ENCODE results near the gene AMY1C. TPM values are rescaled to one million over a fixed set of nuclear protein-coding genes. Genes with fewer than 3 reads are reported as not detected.
"Not testable (repeated sequence)": the region's sequence is repeated elsewhere in the genome, so short reads cannot be mapped to it uniquely, and the experiment has no call there.

Gene AMY1C
- not detected in 2 replicates for total RNA-seq

GRCh38 chr1:103749598-103749997 lies at the start of gene AMY1C:
AMY1C (plus strand) TSS chr1:103749898; CDS start chr1:103750470, 572 bp downstream.
- DNase-seq (ENCODE audit: low read depth, low spot score), result not testable (repeated sequence)

GRCh38 chr1:103700669-103701068 lies 49.0 kb upstream of the AMY1C start:
- not testable (repeated sequence) for DNase-seq (ENCODE audit: low read depth, low spot score)

GRCh38 chr1:103701256-103701655 lies 48.4 kb upstream of the AMY1C start:
- DNase-seq (ENCODE audit: low read depth, low spot score), result not testable (repeated sequence)

GRCh38 chr1:103707670-103708069 lies 42.0 kb upstream of the AMY1C start:
- not testable (repeated sequence) for DNase-seq (ENCODE audit: low read depth, low spot score)

- not testable (repeated sequence) for DNase-seq (ENCODE audit: low read depth, low spot score)
Observed at GRCh38 chr1:103710381-103710780, 39.3 kb upstream of the AMY1C start.

- not testable (repeated sequence) for DNase-seq (ENCODE audit: low read depth, low spot score)
Observed at GRCh38 chr1:103717404-103717803, 32.3 kb upstream of the AMY1C start.

DNA sequence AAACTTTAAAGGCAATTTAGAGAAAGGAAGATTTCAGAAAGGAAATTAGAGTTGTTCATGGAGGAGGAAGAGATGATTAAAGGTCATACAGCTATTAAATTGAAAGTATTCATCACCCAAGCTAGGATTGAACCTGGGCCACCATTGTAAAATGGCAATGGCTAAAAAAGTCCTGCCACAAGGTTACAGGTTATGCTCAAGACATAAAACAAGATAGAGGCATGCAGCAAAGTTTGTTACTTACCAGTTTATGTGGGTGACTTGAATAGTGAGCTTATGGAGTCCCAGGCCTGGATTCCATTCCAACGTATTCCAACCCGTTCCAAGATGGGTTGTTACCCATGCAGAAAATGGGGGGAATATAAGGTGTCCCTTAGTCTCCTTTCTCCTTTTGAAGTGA lies 28.2 kb upstream of the AMY1C start:
- not testable (repeated sequence) for DNase-seq (ENCODE audit: low read depth, low spot score)

DNA sequence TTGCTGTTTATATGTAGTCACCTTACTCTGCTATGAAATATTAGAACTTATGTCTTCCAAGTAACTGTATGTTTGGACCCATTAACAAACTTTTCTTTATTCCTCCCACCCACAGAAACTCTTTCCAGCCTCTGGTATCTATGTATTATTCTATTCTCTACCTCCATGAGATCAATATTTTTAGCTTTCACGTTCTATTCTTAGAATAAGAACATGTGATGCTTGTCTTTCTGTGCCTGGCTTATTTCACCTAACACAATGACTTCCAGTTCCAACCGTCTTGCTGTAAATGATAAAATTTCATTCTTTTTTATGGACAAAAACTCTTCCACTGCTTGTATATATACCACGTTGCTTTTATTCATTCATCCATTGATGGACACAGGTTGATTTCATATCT lies 14.4 kb upstream of the AMY1C start:
- DNase-seq (ENCODE audit: low read depth, low spot score), result not testable (repeated sequence)

DNA sequence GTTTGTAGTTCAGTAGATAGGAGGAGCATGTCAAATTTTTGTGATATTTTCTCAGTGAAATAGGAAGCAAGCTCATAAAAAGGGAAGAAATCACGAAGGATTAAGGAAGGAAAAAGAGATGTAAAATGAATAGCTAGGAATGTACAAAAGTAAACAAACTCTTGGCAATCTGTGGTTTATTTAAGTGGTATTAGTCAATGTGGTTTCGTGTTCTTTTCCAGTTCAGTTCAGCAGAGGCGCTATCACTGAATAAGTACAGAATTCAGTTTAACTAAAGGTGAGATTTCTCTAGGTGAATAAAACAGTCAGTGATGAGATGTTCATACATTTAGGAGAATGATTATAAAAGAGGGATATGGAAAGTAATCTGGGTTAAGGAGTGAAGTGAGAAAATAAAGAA lies 11.7 kb upstream of the AMY1C start:
- DNase-seq (ENCODE audit: low read depth, low spot score), result not testable (repeated sequence)

DNA sequence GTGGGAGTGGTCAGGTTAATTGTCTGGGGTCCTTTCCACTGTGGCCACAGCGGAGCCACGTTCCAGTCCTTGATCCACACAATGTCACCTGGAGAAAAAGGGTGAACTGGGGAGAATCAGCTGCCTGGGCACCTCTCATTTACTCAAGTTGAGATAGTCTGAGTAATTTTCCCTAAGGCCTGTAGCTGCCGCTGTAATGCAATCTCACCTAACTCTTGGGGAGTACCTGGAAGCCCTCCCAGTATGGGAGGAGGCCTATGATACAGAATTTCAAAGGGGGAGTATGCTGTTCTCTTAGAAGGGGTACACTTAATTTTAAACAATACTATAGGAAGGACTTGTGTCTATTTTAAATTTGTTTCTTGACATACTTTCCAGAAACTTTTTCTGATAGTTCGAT lies 5.2 kb upstream of the AMY1C start:
- not testable (repeated sequence) for DNase-seq (ENCODE audit: low read depth, low spot score)

GRCh38 chr1:103745040-103745439 lies 4.7 kb upstream of the AMY1C start:
- DNase-seq (ENCODE audit: low read depth, low spot score), result not testable (repeated sequence)

DNA sequence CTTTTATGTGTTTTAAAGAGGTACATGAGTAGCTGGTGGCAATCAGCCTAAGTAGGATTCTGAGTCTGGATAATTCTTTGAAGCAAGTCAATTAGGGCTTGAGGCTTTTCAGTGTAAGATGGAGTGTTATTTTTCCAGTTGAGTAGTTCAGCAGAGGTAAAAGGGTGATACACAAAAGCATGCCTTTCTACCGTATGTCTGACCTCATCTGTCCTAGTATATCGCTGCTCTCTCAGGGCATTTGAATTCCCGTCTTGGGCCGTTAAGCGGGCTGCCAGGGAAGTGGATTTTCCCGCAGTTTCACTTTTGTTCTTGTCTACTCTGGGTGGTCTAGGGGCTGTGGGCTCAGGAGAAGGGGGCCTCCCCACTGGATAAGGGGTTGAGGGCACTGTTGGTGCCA lies 1.4 kb upstream of the AMY1C start:
- not testable (repeated sequence) for DNase-seq (ENCODE audit: low read depth, low spot score)

DNA sequence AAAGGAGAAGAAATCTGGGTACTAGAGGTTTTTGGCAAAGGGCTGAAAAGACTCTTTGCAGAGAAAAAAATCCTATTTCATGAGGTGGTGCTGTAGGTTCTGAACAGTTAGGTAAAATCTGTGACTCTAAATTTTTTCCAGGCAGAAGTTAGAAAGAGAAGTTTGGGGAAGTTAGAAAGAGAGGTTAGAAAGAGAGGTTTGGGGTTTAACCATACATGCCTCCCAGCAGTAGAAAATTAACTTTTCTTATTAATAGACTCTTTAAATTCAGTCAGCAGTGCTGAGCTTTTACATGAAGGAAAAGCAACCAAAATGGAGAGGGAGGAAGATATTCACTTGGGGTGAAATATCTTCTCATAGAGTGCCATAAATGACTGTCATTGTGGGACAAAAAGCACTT lies 12.2 kb downstream of the AMY1C start:
- DNase-seq (ENCODE audit: low read depth, low spot score), result no peak

DNA sequence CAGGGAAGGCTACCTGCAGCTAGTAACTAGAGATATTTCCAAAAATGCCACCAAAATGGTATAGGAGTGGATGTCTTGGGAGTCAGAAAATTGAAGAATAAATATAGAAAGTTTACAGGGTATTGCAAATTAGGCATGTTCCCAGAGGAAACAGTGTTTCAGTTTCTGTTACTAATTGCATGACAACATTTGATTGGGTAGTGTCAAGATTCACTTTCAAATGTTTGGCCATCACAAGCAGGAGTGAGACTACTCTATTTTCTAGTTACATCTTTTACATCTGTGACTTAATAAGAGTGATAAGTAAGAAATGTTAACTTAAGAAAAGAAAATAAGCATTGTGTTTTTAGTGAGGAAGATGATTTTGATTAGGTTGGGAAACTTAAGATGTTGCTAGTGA lies 30.2 kb downstream of the AMY1C start:
- DNase-seq (ENCODE audit: low read depth, low spot score), result no peak

DNA sequence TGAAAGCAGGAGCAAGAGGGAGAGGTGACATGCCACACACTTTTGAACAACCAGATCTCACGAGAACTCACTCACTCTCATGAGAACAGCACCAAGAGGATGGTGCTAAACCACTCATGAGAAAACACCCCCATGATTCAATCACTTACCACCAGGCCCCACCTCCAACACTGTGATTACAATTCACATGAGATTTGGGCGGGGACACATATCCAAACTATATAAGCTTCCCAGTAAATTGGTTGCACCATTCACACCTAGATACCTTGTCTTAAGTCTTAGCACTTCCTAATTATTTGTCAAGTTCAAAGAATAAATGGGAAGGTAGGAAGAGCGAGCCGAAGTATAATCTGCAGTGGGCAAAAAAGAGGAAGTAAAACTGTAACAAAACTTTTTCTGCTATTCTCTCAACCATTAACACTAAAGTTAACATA lies 34.3 kb downstream of the AMY1C start:
- no peak for DNase-seq (ENCODE audit: low read depth, low spot score)

DNA sequence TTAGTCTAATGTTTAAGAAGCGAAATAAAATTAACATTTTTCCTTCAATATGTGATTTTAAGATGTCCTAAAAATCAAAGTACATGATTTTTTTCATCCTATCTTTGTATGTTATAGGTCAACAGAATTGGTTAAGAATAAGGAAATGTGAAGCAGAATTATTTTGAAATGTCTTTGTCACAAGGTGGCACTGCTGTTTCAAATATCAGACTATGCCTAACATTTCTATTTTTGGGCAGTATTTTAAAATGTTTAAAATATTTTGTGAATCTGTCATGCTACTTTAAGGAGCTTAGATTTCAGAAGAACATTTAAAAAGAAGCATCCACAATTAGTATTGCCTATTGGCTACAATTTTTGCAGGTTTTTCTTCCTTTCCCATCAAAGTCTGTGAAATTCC lies 38.7 kb downstream of the AMY1C start:
- DNase-seq (ENCODE audit: low read depth, low spot score), result no peak

DNA sequence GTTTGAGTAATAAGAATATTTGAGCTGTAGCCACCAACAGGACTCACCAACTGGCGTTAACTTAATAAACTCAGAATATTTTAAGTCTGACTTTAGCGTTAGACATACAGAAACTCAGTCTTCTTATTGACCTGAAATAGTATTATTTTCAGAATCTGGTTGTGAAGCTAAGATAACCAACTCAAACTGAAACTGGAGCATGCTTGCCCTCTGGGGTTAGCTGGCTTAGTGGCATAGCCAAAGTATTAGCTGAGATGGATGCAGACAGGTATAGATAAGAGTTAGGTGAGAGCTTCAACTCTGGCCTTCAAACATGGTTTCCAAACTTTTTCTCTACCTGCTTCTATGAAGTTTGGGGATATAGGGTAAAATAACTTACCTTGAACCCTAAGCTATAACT lies 40.5 kb downstream of the AMY1C start:
- DNase-seq (ENCODE audit: low read depth, low spot score), result no peak

Other genes starting within 250 kb of the AMY1C start
- 3.2 and 3.6 TPM in 2 replicates for gene RNPC3, start 224.2 kb upstream of the AMY1C start, total RNA-seq
- 1.2 and 1.5 TPM in 2 replicates for gene AMY2B, start 178.3 kb upstream of the AMY1C start, total RNA-seq
- not detected in 2 replicates for gene AMY2A, start 132.5 kb upstream of the AMY1C start, total RNA-seq
- not detected in 2 replicates for gene AMY1A, start 94.1 kb upstream of the AMY1C start, total RNA-seq
- gene AMY1B, start 53.7 kb upstream of the AMY1C start, total RNA-seq, result not detected in 2 replicates

Data from pulmonary artery endothelial cell (primary cell).